Muscle of back (tissue), 11 donors: ENCODE measurements around the gene ATRN. TPM values are rescaled to one million over a fixed set of nuclear protein-coding genes. Genes with fewer than 3 reads are reported as not detected.

Experiments
- DNase-seq, 3 donors: peaks; one replicate each; pipeline versions ENCODE4 v3.0.0 to v3.0.0-alpha.2; 2013
- polyA plus RNA-seq, 10 donors: library from polyadenylated mRNA; unstranded; fragments of 120-200 nt; gene quantifications; one replicate each; pipeline ENCODE4 v1.2.1, GENCODE V29; 2013; ENCODE audit not compliant: insufficient read length in 10 of 10

Gene ATRN
- polyA plus RNA-seq, 10 donors, result 20.7 to 30.5 (median 25.2) TPM

GRCh38 chr20:3692706-3693294 is 222.0 kb downstream of the ATRN start:
- DNase-seq, result no peak

GRCh38 chr20:3693376-3693775 is 222.6 kb downstream of the ATRN start:
- DNase-seq, result no peak

GRCh38 chr20:3694864-3695263 is 224.0 kb downstream of the ATRN start:
- no peak for DNase-seq

GRCh38 chr20:3696200-3696599 is 225.4 kb downstream of the ATRN start:
- DNase-seq, result no peak

GRCh38 chr20:3696745-3697587 is 226.1 kb downstream of the ATRN start:
- no peak for DNase-seq

- DNase-seq, result peak in 1 of 3 donors; percentile 54
These were observed 226.9 kb downstream of the ATRN start for GRCh38 chr20:3697588-3698305.

- peak in 2 of 3 donors; percentile 52 to 75 for DNase-seq
These were observed 227.8 kb downstream of the ATRN start for GRCh38 chr20:3698591-3699001.

GRCh38 chr20:3699037-3699436 is 228.2 kb downstream of the ATRN start:
- peak in 1 of 3 donors; percentile 51 for DNase-seq

Other genes starting within 250 kb of the ATRN start
- 1 to 10 TPM in 4 of 10 donors, under 1 TPM in 6; 0.44 to 1.5 (median 0.87) TPM for gene SLC4A11, start 231.8 kb upstream of the ATRN start, polyA plus RNA-seq
- 10 to 100 TPM; 13.4 to 18.5 (median 15.5) TPM for gene DNAAF9, start 63.3 kb upstream of the ATRN start, polyA plus RNA-seq
- gene GFRA4, start 192.4 kb downstream of the ATRN start, polyA plus RNA-seq, result not detected
- gene ADAM33, start 211.0 kb downstream of the ATRN start, polyA plus RNA-seq, result 100 to 1,000 TPM in 1 of 10 donors, 10 to 100 TPM in 9; 33.1 to 107 (median 53.3) TPM
- 1 to 10 TPM; 3.1 to 8.0 (median 4.6) TPM for gene SIGLEC1, start 241.6 kb downstream of the ATRN start, polyA plus RNA-seq